ENCODE data around the gene CCDC149.
"Not testable (repeated sequence)": the region's sequence is repeated elsewhere in the genome, so short reads cannot be mapped to it uniquely, and the experiment has no call there.

The CCDC149 gene

GRCh38 chr4:24915121-24915922 is 2.5 kb upstream of the CCDC149 start:
- no peak for DNase-seq (ENCODE audit: low read depth)

GRCh38 chr4:24914460-24914859 is 1.6 kb upstream of the CCDC149 start:
- no peak for DNase-seq (ENCODE audit: low read depth)

- no peak for DNase-seq (ENCODE audit: low read depth)
Measured at GRCh38 chr4:24913119-24913485, 260 bp upstream of the CCDC149 start.

GRCh38 chr4:24910499-24910898 is 2.3 kb downstream of the CCDC149 start:
- no peak for DNase-seq (ENCODE audit: low read depth)

GRCh38 chr4:24909606-24910005 is 3.2 kb downstream of the CCDC149 start:
- not testable (repeated sequence) for DNase-seq (ENCODE audit: low read depth)

- DNase-seq (ENCODE audit: low read depth): no peak
Measured at GRCh38 chr4:24897639-24898038, 15.2 kb downstream of the CCDC149 start.

GRCh38 chr4:24896977-24897376 is 15.9 kb downstream of the CCDC149 start:
- no peak for DNase-seq (ENCODE audit: low read depth)

- no peak for DNase-seq (ENCODE audit: low read depth)
Measured at GRCh38 chr4:24896056-24896455, 16.8 kb downstream of the CCDC149 start.

- DNase-seq (ENCODE audit: low read depth): no peak
Measured at GRCh38 chr4:24895461-24895860, 17.4 kb downstream of the CCDC149 start.

GRCh38 chr4:24894846-24895245 is 18.0 kb downstream of the CCDC149 start:
- DNase-seq (ENCODE audit: low read depth): no peak

- DNase-seq (ENCODE audit: low read depth): no peak
Measured at GRCh38 chr4:24894243-24894642, 18.6 kb downstream of the CCDC149 start.

- DNase-seq (ENCODE audit: low read depth): no peak
Measured at GRCh38 chr4:24892778-24893177, 20.1 kb downstream of the CCDC149 start.

GRCh38 chr4:24892278-24892677 is 20.6 kb downstream of the CCDC149 start:
- DNase-seq (ENCODE audit: low read depth): no peak

GRCh38 chr4:24890561-24891126 is 22.2 kb downstream of the CCDC149 start:
- DNase-seq (ENCODE audit: low read depth): no peak

GRCh38 chr4:24889991-24890390 is 22.9 kb downstream of the CCDC149 start:
- DNase-seq (ENCODE audit: low read depth): no peak

GRCh38 chr4:24888475-24889344 is 24.1 kb downstream of the CCDC149 start:
- no peak for DNase-seq (ENCODE audit: low read depth)

GRCh38 chr4:24887881-24888430 is 24.9 kb downstream of the CCDC149 start:
- DNase-seq (ENCODE audit: low read depth): no peak

GRCh38 chr4:24886596-24886995 is 26.2 kb downstream of the CCDC149 start:
- no peak for DNase-seq (ENCODE audit: low read depth)

- no peak for DNase-seq (ENCODE audit: low read depth)
Measured at GRCh38 chr4:24885342-24885741, 27.5 kb downstream of the CCDC149 start.

- DNase-seq (ENCODE audit: low read depth): no peak
Measured at GRCh38 chr4:24884902-24885301, 27.9 kb downstream of the CCDC149 start.

GRCh38 chr4:24881508-24882196 is 31.2 kb downstream of the CCDC149 start:
- DNase-seq (ENCODE audit: low read depth): no peak

GRCh38 chr4:24880186-24880585 is 32.7 kb downstream of the CCDC149 start:
- DNase-seq (ENCODE audit: low read depth): no peak
